WTC11 (cell line): ENCODE results near the gene ELOVL5.

ENCODE experiments used
- ARID4B ChIP-seq: sonication (generic); formaldehyde crosslinking; IDR thresholded peaks from 2 replicates; pipeline ENCODE4 v1.8.0; 2023; ENCODE audit warnings: missing genetic modification reagents, mild to moderate bottlenecking, borderline replicate concordance
- ELF4 ChIP-seq: sonication (generic); formaldehyde crosslinking; IDR thresholded peaks from 2 replicates; pipeline ENCODE4 v1.8.1; 2022; ENCODE audit warnings: low read depth, mild to moderate bottlenecking, moderate library complexity, missing genetic modification reagents
- JAZF1 ChIP-seq: fragments of 250-450 bp; sonication (Bioruptor Pico); IDR thresholded peaks from 2 replicates; pipeline ENCODE4 v1.9.0; 2021; ENCODE audit warnings: moderate library complexity, mild to moderate bottlenecking, inconsistent platforms
- JUN ChIP-seq: sonication (generic); formaldehyde crosslinking; IDR thresholded peaks from 2 replicates; pipeline ENCODE4 v1.8.0; 2023; ENCODE audit warnings: mild to moderate bottlenecking, missing genetic modification reagents
- TF ChIP-seq, protein P1 (sequence below): sonication (generic); formaldehyde crosslinking; IDR thresholded peaks from 2 replicates; pipeline ENCODE4 v1.8.0; 2023; ENCODE audit warnings: mild to moderate bottlenecking, missing genetic modification reagents
- TF ChIP-seq, protein P2 (sequence below): fragments of 200-600 bp; IDR thresholded peaks from 2 replicates; pipeline ENCODE4 v1.8.0; 2022; ENCODE audit warnings: antibody characterized with exemption

DNA sequence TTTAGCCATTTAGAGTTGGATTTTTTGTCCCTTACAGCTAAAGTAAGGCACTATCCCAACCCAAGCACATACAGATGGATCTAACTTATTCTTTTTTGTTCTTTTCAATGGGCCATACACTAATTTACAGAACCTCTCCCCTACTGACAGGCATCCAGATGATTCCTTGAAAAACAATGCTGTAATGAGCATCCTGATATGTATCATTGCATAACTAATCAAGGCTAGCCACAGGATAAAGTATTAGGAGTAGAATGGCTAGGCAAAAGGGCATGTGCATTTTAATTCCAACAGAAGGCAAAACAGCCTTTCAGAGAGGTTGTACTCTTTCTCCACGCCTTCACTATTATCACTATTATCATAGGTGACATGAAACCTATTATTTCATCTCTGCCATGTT lies 54.1 kb downstream of the ELOVL5 start:
- TF ChIP-seq JUN (CRISPR knock-in tag): no peak
- TF ChIP-seq, protein P1, sequence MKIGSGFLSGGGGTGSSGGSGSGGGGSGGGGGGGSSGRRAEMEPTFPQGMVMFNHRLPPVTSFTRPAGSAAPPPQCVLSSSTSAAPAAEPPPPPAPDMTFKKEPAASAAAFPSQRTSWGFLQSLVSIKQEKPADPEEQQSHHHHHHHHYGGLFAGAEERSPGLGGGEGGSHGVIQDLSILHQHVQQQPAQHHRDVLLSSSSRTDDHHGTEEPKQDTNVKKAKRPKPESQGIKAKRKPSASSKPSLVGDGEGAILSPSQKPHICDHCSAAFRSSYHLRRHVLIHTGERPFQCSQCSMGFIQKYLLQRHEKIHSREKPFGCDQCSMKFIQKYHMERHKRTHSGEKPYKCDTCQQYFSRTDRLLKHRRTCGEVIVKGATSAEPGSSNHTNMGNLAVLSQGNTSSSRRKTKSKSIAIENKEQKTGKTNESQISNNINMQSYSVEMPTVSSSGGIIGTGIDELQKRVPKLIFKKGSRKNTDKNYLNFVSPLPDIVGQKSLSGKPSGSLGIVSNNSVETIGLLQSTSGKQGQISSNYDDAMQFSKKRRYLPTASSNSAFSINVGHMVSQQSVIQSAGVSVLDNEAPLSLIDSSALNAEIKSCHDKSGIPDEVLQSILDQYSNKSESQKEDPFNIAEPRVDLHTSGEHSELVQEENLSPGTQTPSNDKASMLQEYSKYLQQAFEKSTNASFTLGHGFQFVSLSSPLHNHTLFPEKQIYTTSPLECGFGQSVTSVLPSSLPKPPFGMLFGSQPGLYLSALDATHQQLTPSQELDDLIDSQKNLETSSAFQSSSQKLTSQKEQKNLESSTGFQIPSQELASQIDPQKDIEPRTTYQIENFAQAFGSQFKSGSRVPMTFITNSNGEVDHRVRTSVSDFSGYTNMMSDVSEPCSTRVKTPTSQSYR (CRISPR knock-in tag): no peak
- TF ChIP-seq JAZF1: no peak
- TF ChIP-seq ELF4 (CRISPR knock-in tag): no peak
- TF ChIP-seq, protein P2, sequence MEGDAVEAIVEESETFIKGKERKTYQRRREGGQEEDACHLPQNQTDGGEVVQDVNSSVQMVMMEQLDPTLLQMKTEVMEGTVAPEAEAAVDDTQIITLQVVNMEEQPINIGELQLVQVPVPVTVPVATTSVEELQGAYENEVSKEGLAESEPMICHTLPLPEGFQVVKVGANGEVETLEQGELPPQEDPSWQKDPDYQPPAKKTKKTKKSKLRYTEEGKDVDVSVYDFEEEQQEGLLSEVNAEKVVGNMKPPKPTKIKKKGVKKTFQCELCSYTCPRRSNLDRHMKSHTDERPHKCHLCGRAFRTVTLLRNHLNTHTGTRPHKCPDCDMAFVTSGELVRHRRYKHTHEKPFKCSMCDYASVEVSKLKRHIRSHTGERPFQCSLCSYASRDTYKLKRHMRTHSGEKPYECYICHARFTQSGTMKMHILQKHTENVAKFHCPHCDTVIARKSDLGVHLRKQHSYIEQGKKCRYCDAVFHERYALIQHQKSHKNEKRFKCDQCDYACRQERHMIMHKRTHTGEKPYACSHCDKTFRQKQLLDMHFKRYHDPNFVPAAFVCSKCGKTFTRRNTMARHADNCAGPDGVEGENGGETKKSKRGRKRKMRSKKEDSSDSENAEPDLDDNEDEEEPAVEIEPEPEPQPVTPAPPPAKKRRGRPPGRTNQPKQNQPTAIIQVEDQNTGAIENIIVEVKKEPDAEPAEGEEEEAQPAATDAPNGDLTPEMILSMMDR: no peak
- no peak for TF ChIP-seq ARID4B (CRISPR knock-in tag)
